K562 (cell line): Measurements from ENCODE around the gene SET. TPM values are rescaled to one million over a fixed set of nuclear protein-coding genes. Genes with fewer than 3 reads are reported as not detected.

ENCODE experiments used
- C11orf30 ChIP-seq: fragments of 450-650 bp; IDR thresholded peaks from 2 replicates; pipeline ENCODE4 v1.6.1; 2016; ENCODE audit warnings: low read depth, mild to moderate bottlenecking
- CHD1 ChIP-seq: fragments of 200-600 bp; sonication (generic); IDR thresholded peaks from one replicate; pipeline ENCODE4 v1.6.1; 2012; ENCODE audit warnings: mild to moderate bottlenecking, moderate library complexity, low read length, inconsistent platforms
- FOSL1 ChIP-seq: fragments of 200-800 bp; sonication (Bioruptor generic); conservative IDR thresholded peaks from 2 replicates; pipeline ENCODE4 v1.6.1; 2016; ENCODE audit warnings: missing genetic modification characterization, missing compliant biosample characterization
- GTF2E2 ChIP-seq: fragments of 200-800 bp; sonication (Bioruptor generic); IDR thresholded peaks from 2 replicates; pipeline ENCODE4 v1.6.1; 2016; ENCODE audit warnings: missing genetic modification characterization, missing compliant biosample characterization
- SMARCC2 ChIP-seq: fragments of 450-650 bp; IDR thresholded peaks from 2 replicates; pipeline ENCODE4 v1.6.1; 2017; ENCODE audit warnings: antibody characterized with exemption, moderate library complexity, mild to moderate bottlenecking, low read depth
- YY1 ChIP-seq, 3 experiments: IDR thresholded peaks; 2 replicates each; pipeline ENCODE4 v1.6.1; 2011; ENCODE audit warnings: low read length in 2 of 3, mild to moderate bottlenecking in 2 of 3, moderate library complexity in 2 of 3, borderline replicate concordance in 1 of 3, control low read depth in 1 of 3, low read depth in 1 of 3; ENCODE audit not compliant: insufficient read depth in 3 of 3, insufficient replicate concordance in 2 of 3, control insufficient read depth in 1 of 3, insufficient read length in 1 of 3; ENCODE audit errors: extremely low read depth in 1 of 3
- ZNF175 ChIP-seq: fragments of 200-800 bp; sonication (Bioruptor generic); IDR thresholded peaks from 2 replicates; pipeline ENCODE4 v1.6.1; 2016; ENCODE audit warnings: low read depth, mild to moderate bottlenecking, missing genetic modification characterization, missing compliant biosample characterization
- polyA plus RNA-seq, 8 experiments: library from polyadenylated mRNA; depleted of rRNA in 4 of 8; stranded (reverse) in 5 of 8; unstranded in 3 of 8; fragments of >200 nt; fragmentation: Nextera tagmentation in 2 of 8; fragmentation: Illumina TruSeq in 1 of 8; extraction: Ambion mirVana in 2 of 8; extraction: Trizol in 1 of 8; gene quantifications; 2 replicates each; pipeline versions ENCODE4 v1.2.1 to v1.2.3, GENCODE V29; 2011 to 2014; ENCODE audit warnings: inconsistent platforms in 1 of 8, missing spikeins in 1 of 8
- total RNA-seq, 7 experiments: library from RNA; depleted of rRNA in 6 of 7; stranded (reverse); fragments of >200 nt in 6 of 7; fragmentation: Illumina TruSeq in 2 of 7; extraction: Trizol in 2 of 7; gene quantifications; 2 replicates each; pipeline versions ENCODE4 v1.2.1 to v1.2.3, GENCODE V29; 2011 to 2021; ENCODE audit warnings: low replicate concordance in 1 of 7
- TF ChIP-seq, protein P1 (sequence below): fragments of 250-450 bp; sonication (Bioruptor Pico); IDR thresholded peaks from 2 replicates; pipeline ENCODE4 v1.9.0; 2021; ENCODE audit warnings: mild to moderate bottlenecking
- TF ChIP-seq, protein P2 (sequence below): sonication (generic); formaldehyde crosslinking; IDR thresholded peaks from 2 replicates; pipeline ENCODE4 v1.8.1; 2023; ENCODE audit warnings: missing genetic modification reagents, mild to moderate bottlenecking, borderline replicate concordance
- TF ChIP-seq, protein P3 (sequence below), 2 experiments: IDR thresholded peaks; 2 replicates each; pipeline ENCODE4 v1.6.1; 2011; ENCODE audit warnings: borderline replicate concordance in 1 of 2, control low read depth in 1 of 2, low read depth in 1 of 2, low read length in 1 of 2, mild to moderate bottlenecking in 1 of 2, mixed read lengths in 1 of 2, moderate library complexity in 1 of 2; ENCODE audit not compliant: insufficient read depth in 1 of 2, insufficient read length in 1 of 2, poor library complexity in 1 of 2, severe bottlenecking in 1 of 2; ENCODE audit errors: extremely low read depth in 1 of 2
- TF ChIP-seq, protein P4 (sequence below): sonication (generic); formaldehyde crosslinking; IDR thresholded peaks from 2 replicates; pipeline ENCODE4 v1.9.0; 2022; ENCODE audit warnings: mild to moderate bottlenecking, missing genetic modification reagents
- TF ChIP-seq, protein P5 (sequence below): fragments of 450-650 bp; IDR thresholded peaks from 2 replicates; pipeline ENCODE4 v1.6.1; 2017; ENCODE audit warnings: mild to moderate bottlenecking, moderate library complexity

The SET gene
- total and polyA plus RNA-seq, 9 of the 15 experiments (the other 6 are each of a cell fraction or from before 2014, with no cell fraction given) = 404 to 1,447 (median 907) TPM

DNA sequence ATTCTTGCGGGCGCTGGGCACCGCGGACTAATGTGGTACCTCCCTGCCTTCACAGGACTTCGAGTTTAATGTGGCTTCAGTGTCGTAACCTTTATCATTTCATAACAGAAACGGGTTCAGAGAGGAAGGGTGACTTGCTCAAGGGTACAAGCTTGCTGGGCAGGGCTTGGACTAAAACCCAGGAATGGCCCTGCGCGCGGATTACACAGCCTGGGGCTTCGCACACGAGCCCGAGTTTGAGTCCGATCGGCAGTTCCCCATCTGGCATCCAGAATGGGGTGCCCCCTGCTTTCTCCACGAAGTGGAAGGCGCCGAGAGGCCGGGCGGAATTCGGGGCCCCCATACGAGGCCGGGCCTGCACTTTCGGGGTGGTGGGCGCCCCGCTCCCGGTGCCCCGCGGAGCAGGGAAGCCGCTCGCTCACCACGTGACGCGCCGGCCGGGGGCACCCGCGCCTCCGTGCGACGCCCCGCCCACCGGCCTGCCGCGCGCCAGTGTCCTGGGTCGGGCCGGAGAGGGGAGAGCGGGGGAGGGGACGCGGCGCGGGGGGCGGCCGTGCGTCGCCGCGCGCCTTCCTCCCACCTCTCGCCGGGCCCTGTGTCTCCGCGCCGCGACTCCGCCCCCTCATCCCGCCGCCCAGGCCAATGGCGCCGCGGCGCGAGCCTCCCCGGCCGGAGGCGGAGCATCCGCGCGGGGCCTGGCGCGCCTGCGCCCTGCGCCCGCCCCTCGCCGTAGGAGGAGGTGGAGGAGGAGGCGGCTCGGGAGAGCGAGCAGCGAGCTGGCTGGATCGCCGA is at the start of gene SET (continued):
- TF ChIP-seq, protein P1, sequence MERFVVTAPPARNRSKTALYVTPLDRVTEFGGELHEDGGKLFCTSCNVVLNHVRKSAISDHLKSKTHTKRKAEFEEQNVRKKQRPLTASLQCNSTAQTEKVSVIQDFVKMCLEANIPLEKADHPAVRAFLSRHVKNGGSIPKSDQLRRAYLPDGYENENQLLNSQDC (CRISPR knock-in tag) = no peak
- TF ChIP-seq YY1 (IDR thresholded peaks at IDR 0.05; ENCODE audit: borderline replicate concordance in 1 of 3, control insufficient read depth in 1 of 3, extremely low read depth in 1 of 3, insufficient read depth in 3 of 3, insufficient read length in 1 of 3, insufficient replicate concordance in 2 of 3, low read depth in 1 of 3, low read length in 2 of 3) = peak; percentile 30 to 87 (median 82)
- no peak for TF ChIP-seq GTF2E2 (tag)
- no peak for TF ChIP-seq C11orf30
- no peak for TF ChIP-seq SMARCC2
- TF ChIP-seq ZNF175 = no peak
- TF ChIP-seq CHD1 = no peak
- TF ChIP-seq FOSL1 (tag) = 0 out of 2 replicates have a peak, but pooled peaks have one; percentile 50
- TF ChIP-seq, protein P2, sequence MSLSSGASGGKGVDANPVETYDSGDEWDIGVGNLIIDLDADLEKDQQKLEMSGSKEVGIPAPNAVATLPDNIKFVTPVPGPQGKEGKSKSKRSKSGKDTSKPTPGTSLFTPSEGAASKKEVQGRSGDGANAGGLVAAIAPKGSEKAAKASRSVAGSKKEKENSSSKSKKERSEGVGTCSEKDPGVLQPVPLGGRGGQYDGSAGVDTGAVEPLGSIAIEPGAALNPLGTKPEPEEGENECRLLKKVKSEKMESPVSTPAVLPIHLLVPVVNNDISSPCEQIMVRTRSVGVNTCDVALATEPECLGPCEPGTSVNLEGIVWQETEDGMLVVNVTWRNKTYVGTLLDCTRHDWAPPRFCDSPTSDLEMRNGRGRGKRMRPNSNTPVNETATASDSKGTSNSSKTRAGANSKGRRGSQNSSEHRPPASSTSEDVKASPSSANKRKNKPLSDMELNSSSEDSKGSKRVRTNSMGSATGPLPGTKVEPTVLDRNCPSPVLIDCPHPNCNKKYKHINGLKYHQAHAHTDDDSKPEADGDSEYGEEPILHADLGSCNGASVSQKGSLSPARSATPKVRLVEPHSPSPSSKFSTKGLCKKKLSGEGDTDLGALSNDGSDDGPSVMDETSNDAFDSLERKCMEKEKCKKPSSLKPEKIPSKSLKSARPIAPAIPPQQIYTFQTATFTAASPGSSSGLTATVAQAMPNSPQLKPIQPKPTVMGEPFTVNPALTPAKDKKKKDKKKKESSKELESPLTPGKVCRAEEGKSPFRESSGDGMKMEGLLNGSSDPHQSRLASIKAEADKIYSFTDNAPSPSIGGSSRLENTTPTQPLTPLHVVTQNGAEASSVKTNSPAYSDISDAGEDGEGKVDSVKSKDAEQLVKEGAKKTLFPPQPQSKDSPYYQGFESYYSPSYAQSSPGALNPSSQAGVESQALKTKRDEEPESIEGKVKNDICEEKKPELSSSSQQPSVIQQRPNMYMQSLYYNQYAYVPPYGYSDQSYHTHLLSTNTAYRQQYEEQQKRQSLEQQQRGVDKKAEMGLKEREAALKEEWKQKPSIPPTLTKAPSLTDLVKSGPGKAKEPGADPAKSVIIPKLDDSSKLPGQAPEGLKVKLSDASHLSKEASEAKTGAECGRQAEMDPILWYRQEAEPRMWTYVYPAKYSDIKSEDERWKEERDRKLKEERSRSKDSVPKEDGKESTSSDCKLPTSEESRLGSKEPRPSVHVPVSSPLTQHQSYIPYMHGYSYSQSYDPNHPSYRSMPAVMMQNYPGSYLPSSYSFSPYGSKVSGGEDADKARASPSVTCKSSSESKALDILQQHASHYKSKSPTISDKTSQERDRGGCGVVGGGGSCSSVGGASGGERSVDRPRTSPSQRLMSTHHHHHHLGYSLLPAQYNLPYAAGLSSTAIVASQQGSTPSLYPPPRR (CRISPR knock-in tag) = peak; percentile 75; the same call in 1 of the 2 replicates
- TF ChIP-seq, protein P3, sequence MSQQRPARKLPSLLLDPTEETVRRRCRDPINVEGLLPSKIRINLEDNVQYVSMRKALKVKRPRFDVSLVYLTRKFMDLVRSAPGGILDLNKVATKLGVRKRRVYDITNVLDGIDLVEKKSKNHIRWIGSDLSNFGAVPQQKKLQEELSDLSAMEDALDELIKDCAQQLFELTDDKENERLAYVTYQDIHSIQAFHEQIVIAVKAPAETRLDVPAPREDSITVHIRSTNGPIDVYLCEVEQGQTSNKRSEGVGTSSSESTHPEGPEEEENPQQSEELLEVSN (IDR thresholded peaks at IDR 0.05; ENCODE audit: borderline replicate concordance in 1 of 2, extremely low read depth in 1 of 2, insufficient read depth in 1 of 2, insufficient read length in 1 of 2, low read depth in 1 of 2, low read length in 1 of 2, poor library complexity in 1 of 2, severe bottlenecking in 1 of 2) = peak; percentile 94 to 99
- TF ChIP-seq, protein P4, sequence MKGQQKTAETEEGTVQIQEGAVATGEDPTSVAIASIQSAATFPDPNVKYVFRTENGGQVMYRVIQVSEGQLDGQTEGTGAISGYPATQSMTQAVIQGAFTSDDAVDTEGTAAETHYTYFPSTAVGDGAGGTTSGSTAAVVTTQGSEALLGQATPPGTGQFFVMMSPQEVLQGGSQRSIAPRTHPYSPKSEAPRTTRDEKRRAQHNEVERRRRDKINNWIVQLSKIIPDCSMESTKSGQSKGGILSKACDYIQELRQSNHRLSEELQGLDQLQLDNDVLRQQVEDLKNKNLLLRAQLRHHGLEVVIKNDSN (CRISPR knock-in tag) = peak; percentile 86
- TF ChIP-seq, protein P5, sequence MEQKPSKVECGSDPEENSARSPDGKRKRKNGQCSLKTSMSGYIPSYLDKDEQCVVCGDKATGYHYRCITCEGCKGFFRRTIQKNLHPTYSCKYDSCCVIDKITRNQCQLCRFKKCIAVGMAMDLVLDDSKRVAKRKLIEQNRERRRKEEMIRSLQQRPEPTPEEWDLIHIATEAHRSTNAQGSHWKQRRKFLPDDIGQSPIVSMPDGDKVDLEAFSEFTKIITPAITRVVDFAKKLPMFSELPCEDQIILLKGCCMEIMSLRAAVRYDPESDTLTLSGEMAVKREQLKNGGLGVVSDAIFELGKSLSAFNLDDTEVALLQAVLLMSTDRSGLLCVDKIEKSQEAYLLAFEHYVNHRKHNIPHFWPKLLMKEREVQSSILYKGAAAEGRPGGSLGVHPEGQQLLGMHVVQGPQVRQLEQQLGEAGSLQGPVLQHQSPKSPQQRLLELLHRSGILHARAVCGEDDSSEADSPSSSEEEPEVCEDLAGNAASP = no peak
